BJ (cell line): ENCODE data around the gene CDH11. TPM values are rescaled to one million over a fixed set of nuclear protein-coding genes. Genes with fewer than 3 reads are reported as not detected.

Experiments used
- CTCF ChIA-PET: fragments of 350-600 bp; formaldehyde crosslinking; extraction: SDS; loops from one replicate; lab custom pipeline; 2021; ENCODE audit warnings: antibody characterized with exemption, inconsistent platforms; lab: Yijun Ruan, JAX
- POLR2A ChIA-PET: fragments of 300-600 bp; sonication (Branson Sonifier 250); formaldehyde crosslinking; extraction: SDS; loops from one replicate; lab custom pipeline; 2021; ENCODE audit warnings: antibody characterized with exemption; lab: Charles Lee
- DNase-seq: peaks from one replicate; pipeline ENCODE4 v3.0.0-alpha.2; 2011; ENCODE audit warnings: low read depth
- H3K27me3 ChIP-seq: 2 replicates; pipeline ENCODE4 v1.6.0; 2011; ENCODE audit warnings: low read length; ENCODE audit not compliant: control insufficient read depth, insufficient read depth
- H3K36me3 ChIP-seq: 2 replicates; pipeline ENCODE4 v1.5.1; 2011; ENCODE audit warnings: low read length; ENCODE audit not compliant: control insufficient read depth, insufficient read depth
- H3K4me3 ChIP-seq: 2 replicates; pipeline ENCODE4 v1.5.1; 2011; ENCODE audit warnings: low read depth, mild to moderate bottlenecking, control low read depth, low read length
- polyA plus RNA-seq: library from polyadenylated mRNA; depleted of rRNA; stranded (reverse); fragments of >200 nt; gene quantifications from 2 replicates; pipeline ENCODE4 v1.2.3, GENCODE V29; 2011
- TF ChIP-seq, protein P1 (sequence below): IDR thresholded peaks from 2 replicates; pipeline ENCODE4 v1.5.1; 2011; ENCODE audit warnings: low read depth, mild to moderate bottlenecking, control low read depth, inconsistent platforms, low read length, moderate library complexity; ENCODE audit not compliant: insufficient read depth

CDH11 gene
- polyA plus RNA-seq, 1 experiment = 589 TPM

GRCh38 chr16:65068151-65068740 is 53.6 kb downstream of the CDH11 start:
- Histone ChIP-seq H3K36me3 (peaks cover 9% of the 10 kb centered on the region), H3K27me3 (no peaks in the 10 kb centered on the region), H3K4me3 (no peak overlapping the region)
- TF ChIP-seq, protein P1, sequence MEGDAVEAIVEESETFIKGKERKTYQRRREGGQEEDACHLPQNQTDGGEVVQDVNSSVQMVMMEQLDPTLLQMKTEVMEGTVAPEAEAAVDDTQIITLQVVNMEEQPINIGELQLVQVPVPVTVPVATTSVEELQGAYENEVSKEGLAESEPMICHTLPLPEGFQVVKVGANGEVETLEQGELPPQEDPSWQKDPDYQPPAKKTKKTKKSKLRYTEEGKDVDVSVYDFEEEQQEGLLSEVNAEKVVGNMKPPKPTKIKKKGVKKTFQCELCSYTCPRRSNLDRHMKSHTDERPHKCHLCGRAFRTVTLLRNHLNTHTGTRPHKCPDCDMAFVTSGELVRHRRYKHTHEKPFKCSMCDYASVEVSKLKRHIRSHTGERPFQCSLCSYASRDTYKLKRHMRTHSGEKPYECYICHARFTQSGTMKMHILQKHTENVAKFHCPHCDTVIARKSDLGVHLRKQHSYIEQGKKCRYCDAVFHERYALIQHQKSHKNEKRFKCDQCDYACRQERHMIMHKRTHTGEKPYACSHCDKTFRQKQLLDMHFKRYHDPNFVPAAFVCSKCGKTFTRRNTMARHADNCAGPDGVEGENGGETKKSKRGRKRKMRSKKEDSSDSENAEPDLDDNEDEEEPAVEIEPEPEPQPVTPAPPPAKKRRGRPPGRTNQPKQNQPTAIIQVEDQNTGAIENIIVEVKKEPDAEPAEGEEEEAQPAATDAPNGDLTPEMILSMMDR = no peak
- DNase-seq = peak; percentile 71
- ChIA-PET CTCF (no interaction called here), POLR2A (interaction anchor here (0.5 kb wide), 1 partner anchor 16 kb away, joined by 5 read pairs; no protein-coding TSS in a partner anchor)

GRCh38 chr16:65066651-65067050 is 55.2 kb downstream of the CDH11 start:
- ChIA-PET CTCF (interaction anchor here (1.1 kb wide), 1 partner anchor 10 kb away, joined by 4 read pairs; no protein-coding TSS in a partner anchor), POLR2A (no interaction called here)
- Histone ChIP-seq H3K27me3 (no peaks in the 10 kb centered on the region), H3K36me3 (peaks cover 7% of the 10 kb centered on the region), H3K4me3 (no peak overlapping the region)
- no peak for DNase-seq
- TF ChIP-seq, protein P1 = no peak

GRCh38 chr16:65065031-65065430 is 56.8 kb downstream of the CDH11 start:
- ChIA-PET CTCF (interaction anchor here (1.0 kb wide), 1 partner anchor 53 kb away, joined by 3 read pairs; no protein-coding TSS in a partner anchor), POLR2A (no interaction called here)
- TF ChIP-seq, protein P1 = no peak
- H3K4me3 ChIP-seq = no peak overlapping the region
- no peak for DNase-seq
- no peaks in the 10 kb centered on the region for H3K27me3 ChIP-seq
- H3K36me3 ChIP-seq = peaks cover 7% of the 10 kb centered on the region

- peaks cover 7% of the 10 kb centered on the region for H3K36me3 ChIP-seq
- ChIA-PET CTCF (no interaction called here), POLR2A (no interaction called here)
- H3K4me3 ChIP-seq = no peak overlapping the region
- H3K27me3 ChIP-seq = no peaks in the 10 kb centered on the region
- DNase-seq = no peak
- TF ChIP-seq, protein P1 = no peak
These were observed 57.7 kb downstream of the CDH11 start for GRCh38 chr16:65064131-65064530.

DNA sequence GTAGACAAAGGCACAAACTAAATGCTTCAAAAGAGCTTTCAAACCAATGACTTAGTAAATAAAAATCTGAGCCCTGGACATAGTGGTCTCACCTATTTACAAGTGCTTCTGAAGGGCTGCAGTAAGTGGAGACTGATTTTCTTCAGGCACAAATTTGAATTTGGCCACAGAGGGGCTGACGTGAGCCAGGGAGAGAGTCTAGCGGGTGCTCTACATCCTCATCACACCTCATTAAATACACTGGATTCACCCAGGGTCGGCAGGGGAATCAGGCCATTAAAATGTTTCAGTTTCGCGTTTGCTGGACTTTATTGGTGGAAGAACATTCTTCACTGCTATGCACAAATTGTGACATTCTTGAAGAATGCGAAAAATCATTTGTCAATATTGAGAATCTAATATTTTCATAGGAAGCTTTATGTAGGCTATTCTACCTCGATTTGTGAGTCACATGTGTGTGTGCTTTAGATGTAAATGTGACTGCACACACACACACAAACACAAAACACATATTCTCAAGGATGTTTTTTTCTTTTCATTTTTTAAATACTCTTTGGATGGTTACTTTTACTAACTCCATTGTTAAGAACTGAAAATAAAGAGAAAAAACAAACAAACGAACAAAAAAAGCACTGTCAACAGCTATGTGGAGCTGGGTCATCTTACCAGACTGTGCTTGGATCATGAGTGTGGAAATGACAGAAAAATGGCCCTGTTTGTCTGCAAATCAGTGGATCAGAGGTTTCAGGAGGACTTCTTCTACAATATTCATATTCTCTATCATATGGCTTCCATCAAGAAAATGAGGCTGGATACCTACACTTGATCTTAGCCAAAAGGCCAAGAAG is 58.9 kb downstream of the CDH11 start:
- H3K36me3 ChIP-seq = peaks cover 7% of the 10 kb centered on the region
- TF ChIP-seq, protein P1 = peak; percentile 30; the same call in 1 of the 2 replicates
- H3K4me3 ChIP-seq = no peak overlapping the region
- DNase-seq = peak; percentile 35
- H3K27me3 ChIP-seq = no peaks in the 10 kb centered on the region
- POLR2A ChIA-PET = no interaction called here
- CTCF ChIA-PET = no interaction called here
